Fibroblast of upper back skin (primary cell): ENCODE data around the gene TARS2.

Source experiments
- DNase-seq: peaks from one replicate; pipeline ENCODE4 v3.0.0-alpha.2; 2013

The TARS2 gene

GRCh38 chr1:150511551-150511950 lies 24.3 kb downstream of the TARS2 start:
- DNase-seq: no peak

GRCh38 chr1:150511985-150512660 lies 24.9 kb downstream of the TARS2 start:
- no peak for DNase-seq

- no peak for DNase-seq
Measured at GRCh38 chr1:150512846-150513245, 25.6 kb downstream of the TARS2 start.

- no peak for DNase-seq
Measured at GRCh38 chr1:150513351-150513791, 26.2 kb downstream of the TARS2 start.

- no peak for DNase-seq
Measured at GRCh38 chr1:150514260-150514659, 27.0 kb downstream of the TARS2 start.

GRCh38 chr1:150514913-150515327 lies 27.7 kb downstream of the TARS2 start:
- DNase-seq: no peak

GRCh38 chr1:150515328-150516049 lies 28.3 kb downstream of the TARS2 start, which contains the start of gene FALEC:
Gene FALEC (plus strand): TSS chr1:150515752.
- peak; percentile 96 for DNase-seq

GRCh38 chr1:150516050-150516591 lies 28.9 kb downstream of the TARS2 start:
- DNase-seq: no peak

- DNase-seq: no peak
Measured at GRCh38 chr1:150516616-150517015, 29.4 kb downstream of the TARS2 start.

- no peak for DNase-seq
Measured at GRCh38 chr1:150521196-150521968, 34.2 kb downstream of the TARS2 start.

- DNase-seq: no peak
Measured at GRCh38 chr1:150525348-150525747, 38.1 kb downstream of the TARS2 start.

GRCh38 chr1:150528196-150528595 lies 41.0 kb downstream of the TARS2 start:
- DNase-seq: peak; percentile 75

- DNase-seq: peak; percentile 60
Measured at GRCh38 chr1:150529017-150529416, 41.8 kb downstream of the TARS2 start.

- no peak for DNase-seq
Measured at GRCh38 chr1:150530491-150531159, 43.4 kb downstream of the TARS2 start.

- DNase-seq: no peak
Measured at GRCh38 chr1:150532860-150533259, 45.6 kb downstream of the TARS2 start.

GRCh38 chr1:150534002-150534401 lies 46.8 kb downstream of the TARS2 start:
- no peak for DNase-seq

GRCh38 chr1:150535511-150536287 lies 48.5 kb downstream of the TARS2 start:
- DNase-seq: peak; percentile 55

- DNase-seq: no peak
Measured at GRCh38 chr1:150536836-150537731, 49.9 kb downstream of the TARS2 start.

- DNase-seq: peak; percentile 89
Measured at GRCh38 chr1:150537732-150538684, 50.8 kb downstream of the TARS2 start.
